CD4-positive, alpha-beta T cell treated with Interleukin-4 for 1 hour (primary cell): ENCODE results near the gene E2F1.
"Not testable (repeated sequence)": the region's sequence is repeated elsewhere in the genome, so short reads cannot be mapped to it uniquely, and the experiment has no call there.

Source experiments
- DNase-seq, 2 donors: peaks; one replicate each; pipeline ENCODE4 v3.0.0-alpha.2; 2020 to 2022

The E2F1 gene

DNA sequence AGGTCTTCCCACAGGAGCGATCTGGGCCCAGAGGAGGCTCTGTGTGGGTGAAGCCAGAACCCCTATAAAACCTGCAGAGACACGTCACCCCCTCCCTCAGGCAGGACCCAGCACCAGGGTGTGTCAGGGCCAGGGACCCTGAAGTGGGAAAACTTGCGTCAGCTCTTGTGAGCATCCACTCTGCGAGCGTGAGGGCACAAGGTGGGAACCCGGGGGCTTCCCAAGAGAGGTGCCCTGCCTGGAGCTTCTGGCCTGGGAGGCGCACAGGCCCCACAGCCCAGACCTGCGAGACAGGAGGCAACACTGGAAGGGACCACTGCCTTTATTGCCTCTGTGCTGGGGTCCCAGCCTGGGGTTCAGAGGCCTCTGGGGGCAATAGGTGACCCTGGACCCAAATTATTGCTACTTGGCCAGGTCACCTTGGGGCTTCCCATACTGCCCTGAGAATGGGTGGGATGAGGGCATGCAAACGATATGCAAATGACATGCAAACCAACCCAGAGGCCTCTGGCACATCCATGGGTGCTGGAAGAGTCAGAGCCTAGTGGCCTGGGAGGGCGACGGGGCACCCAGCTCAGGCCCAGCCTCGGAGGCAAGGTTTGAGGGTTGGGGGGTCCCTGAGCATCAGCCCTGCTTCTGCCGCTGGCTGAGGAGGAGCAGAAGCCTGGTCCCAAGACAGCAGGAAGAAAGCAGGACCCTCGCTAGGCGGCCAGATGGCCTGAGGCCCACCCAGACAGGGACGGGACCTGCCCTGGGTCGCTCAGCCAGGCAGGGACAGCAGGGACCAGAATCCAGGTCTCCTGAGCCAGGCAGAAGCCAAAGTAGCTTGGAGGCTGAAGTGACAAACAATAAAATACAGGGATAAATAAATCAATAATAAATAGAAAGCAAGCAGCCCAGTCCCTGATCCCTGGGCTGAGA lies 29.1 kb downstream of the E2F1 start:
- DNase-seq = no peak

DNA sequence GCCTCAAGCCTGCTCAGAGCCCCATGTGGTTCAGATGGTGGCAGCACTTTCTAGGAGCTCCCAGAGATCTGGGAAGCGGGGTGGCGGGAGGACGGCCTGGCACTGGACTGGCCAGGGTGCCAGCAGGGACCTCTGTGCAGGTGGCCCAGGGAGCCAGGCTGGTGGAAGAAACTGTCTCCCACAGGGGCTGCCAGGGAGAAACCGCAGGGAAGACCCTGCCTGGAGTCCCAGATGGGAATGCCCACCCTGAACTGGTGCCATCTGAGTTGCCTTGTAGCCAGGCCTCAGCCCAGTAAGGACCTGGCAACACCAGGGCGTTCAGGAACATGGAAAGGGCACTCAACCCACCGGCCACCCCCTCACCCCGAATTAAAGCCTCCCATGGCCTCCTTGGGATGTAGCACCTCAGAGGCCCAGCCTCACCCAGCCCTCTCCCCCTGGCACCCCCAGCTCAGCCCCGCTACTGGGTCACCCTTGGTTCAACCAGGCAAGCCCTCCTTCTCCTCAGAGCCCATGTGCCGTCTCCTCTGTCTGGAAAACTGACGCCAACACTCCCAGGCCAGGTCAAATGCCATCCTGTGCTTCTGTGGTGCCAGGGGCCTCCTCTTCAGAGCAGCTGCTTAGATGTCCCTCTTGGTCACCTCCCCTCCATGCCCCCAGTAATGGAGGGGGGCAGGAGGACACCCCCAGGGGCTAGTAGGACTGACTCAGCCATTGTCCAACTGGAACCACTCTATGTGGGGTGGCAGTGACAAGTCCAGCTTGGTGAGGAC lies 30.0 kb downstream of the E2F1 start:
- DNase-seq = no peak

DNA sequence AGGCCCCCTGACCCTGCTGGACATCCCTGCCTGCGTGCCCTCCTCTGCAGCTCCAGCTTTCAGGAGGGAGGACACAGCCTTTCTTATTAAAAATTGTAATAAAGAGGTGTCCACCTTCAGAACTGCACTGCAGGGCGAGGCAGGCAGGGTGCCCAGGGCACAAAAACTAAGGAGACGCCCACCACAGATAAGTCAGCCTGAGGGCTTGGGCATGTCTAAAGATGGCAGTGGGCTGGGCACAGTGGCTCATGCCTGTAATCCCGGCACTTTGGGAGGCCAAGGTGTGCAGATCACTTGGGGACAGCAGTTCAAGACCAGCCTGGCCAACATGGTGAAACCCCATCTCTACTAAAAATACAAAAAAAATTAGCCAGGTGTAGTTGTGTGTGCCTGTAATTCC lies 31.0 kb downstream of the E2F1 start:
- DNase-seq = no peak

DNA sequence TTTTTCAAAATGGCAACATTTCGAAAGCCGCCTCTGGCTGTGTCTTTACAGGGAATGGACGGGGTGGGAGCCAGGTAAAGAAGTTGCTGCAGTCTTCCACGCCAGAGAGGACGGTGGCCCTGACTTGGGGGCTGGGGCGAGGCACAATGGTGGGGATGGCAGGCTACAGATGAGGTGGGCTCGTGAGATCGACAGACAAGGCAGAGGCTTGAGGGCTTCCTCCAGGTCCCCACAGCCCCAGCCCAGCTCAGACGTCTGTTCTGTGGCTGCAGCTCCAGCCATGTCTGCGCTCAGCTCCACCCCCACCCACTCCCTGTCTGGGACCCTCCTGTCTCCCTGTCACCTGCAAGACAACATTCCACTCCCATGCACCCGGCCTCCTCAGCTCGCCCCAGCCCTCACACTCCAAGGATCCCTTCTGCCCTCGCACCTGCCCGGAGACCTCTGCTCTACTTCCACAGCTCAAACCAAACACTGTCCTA lies 31.5 kb downstream of the E2F1 start:
- no peak for DNase-seq

- no peak for DNase-seq
Measured at GRCh38 chr20:33653900-33654596, 32.1 kb downstream of the E2F1 start.

GRCh38 chr20:33653218-33653899 lies 32.8 kb downstream of the E2F1 start:
- peak; percentile 47 to 52 for DNase-seq

GRCh38 chr20:33651562-33652048 lies 34.6 kb downstream of the E2F1 start:
- DNase-seq = no peak

- no peak for DNase-seq
Measured at GRCh38 chr20:33650753-33651561, 35.2 kb downstream of the E2F1 start.

GRCh38 chr20:33650111-33650752 lies 36.0 kb downstream of the E2F1 start:
- DNase-seq = no peak

DNA sequence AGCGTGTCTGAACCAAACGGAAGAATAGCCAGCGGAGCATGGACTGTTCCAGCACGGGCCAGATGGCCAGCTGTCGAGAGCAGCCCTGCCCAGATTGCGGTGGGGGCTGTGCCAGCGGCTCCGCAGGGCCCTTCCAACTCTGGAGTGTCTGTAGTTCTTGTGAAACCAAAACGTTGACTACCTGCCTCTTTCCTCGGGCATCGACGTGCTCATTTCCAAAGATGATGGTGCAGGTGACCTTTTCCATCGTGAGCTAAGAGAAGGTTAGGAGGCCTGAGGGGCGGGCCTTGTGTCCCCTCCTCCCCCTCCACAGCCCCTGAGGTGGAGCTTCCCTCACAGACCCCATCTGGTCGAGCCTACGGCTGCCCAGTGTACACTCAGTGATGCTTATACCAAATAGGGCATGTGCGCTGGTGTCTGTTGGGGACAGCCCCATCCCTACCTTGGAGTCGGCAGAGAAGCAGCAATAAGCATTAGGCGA lies 36.9 kb downstream of the E2F1 start:
- no peak for DNase-seq

- DNase-seq = no peak
Measured at GRCh38 chr20:33648396-33649004, 37.7 kb downstream of the E2F1 start.

- peak in 1 of 2 donors; percentile 14 for DNase-seq
Measured at GRCh38 chr20:33647603-33648395, 38.4 kb downstream of the E2F1 start.

GRCh38 chr20:33646959-33647602 lies 39.1 kb downstream of the E2F1 start:
- DNase-seq = not testable (repeated sequence)

DNA sequence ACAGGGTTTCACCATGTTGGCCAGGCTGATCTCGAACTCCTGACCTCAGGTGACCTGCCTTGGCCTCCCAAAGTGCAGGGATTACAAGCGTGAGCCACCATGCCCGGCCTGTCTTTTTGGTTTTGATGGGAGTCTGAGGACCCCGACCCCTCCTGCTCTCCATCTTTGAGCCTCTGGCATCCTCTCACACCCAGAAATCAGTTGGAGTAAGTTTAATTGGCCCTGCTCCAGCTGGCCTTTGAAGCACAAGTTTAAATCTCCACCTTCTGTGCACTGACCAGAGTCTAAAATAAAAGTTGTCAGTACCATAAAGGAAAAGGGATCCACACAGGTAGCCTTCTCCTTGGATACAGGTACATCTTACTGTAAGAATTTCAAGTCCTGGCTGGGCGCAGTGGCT lies 40.0 kb downstream of the E2F1 start:
- no peak for DNase-seq

- DNase-seq = no peak
Measured at GRCh38 chr20:33645396-33645795, 40.8 kb downstream of the E2F1 start.

- DNase-seq = no peak
Measured at GRCh38 chr20:33645072-33645358, 41.2 kb downstream of the E2F1 start.

- DNase-seq = no peak
Measured at GRCh38 chr20:33644313-33645071, 41.7 kb downstream of the E2F1 start.

GRCh38 chr20:33640287-33640686 lies 45.9 kb downstream of the E2F1 start:
- DNase-seq = no peak
